ENCODE measurements around the gene KIF18B.

DNA sequence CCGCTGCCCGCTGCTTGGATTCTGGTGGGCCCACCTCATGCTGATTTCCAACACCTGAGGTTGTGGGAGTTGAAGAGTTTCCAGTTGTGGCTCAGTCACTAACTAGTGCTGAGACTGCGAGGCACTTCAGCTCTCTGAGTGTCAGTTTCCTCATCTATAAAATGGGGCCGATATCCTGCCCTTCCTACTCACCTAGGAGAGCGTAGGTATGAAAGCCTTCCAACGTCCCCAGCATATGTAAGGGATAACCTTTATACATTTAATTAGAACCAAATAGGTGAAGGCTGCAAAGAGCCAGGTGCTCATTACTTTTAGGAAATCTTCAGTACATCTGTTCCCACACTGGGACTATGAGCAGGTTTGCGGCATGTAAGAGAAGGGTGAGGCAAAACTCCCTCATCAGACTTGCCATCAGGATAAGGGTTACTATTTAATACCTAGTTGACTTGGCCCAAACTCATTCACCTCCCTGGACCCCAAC is 782 bp upstream of the KIF18B start:
- no peak for TF ChIP-seq ZNF143 (CRISPR knock-in tag; IDR thresholded peaks at IDR 0.05)
- no peak for TF ChIP-seq JUN (CRISPR knock-in tag; IDR thresholded peaks at IDR 0.05)
- TF ChIP-seq, protein P1, sequence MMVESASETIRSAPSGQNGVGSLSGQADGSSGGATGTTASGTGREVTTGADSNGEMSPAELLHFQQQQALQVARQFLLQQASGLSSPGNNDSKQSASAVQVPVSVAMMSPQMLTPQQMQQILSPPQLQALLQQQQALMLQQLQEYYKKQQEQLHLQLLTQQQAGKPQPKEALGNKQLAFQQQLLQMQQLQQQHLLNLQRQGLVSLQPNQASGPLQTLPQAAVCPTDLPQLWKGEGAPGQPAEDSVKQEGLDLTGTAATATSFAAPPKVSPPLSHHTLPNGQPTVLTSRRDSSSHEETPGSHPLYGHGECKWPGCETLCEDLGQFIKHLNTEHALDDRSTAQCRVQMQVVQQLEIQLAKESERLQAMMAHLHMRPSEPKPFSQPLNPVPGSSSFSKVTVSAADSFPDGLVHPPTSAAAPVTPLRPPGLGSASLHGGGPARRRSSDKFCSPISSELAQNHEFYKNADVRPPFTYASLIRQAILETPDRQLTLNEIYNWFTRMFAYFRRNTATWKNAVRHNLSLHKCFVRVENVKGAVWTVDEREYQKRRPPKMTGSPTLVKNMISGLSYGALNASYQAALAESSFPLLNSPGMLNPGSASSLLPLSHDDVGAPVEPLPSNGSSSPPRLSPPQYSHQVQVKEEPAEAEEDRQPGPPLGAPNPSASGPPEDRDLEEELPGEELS (CRISPR knock-in tag; IDR thresholded peaks at IDR 0.05): no peak
- no peak for TF ChIP-seq ZNF446 (CRISPR knock-in tag; IDR thresholded peaks at IDR 0.05)
- TF ChIP-seq THAP11 (CRISPR knock-in tag; IDR thresholded peaks at IDR 0.05): no peak
- no peak for TF ChIP-seq TBL1XR1 (IDR thresholded peaks at IDR 0.05; ENCODE audit: borderline replicate concordance, low read length, partially characterized antibody)
- no peak for TF ChIP-seq NR2F1 (CRISPR knock-in tag; IDR thresholded peaks at IDR 0.05)
- TF ChIP-seq, protein P2, sequence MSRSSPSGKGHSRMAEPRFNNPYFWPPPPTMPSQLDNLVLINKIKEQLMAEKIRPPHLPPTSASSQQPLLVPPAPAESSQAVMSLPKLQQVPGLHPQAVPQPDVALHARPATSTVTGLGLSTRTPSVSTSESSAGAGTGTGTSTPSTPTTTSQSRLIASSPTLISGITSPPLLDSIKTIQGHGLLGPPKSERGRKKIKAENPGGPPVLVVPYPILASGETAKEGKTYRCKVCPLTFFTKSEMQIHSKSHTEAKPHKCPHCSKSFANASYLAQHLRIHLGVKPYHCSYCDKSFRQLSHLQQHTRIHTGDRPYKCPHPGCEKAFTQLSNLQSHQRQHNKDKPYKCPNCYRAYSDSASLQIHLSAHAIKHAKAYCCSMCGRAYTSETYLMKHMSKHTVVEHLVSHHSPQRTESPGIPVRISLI (CRISPR knock-in tag; IDR thresholded peaks at IDR 0.05; ENCODE audit: borderline replicate concordance): no peak
- no peak for TF ChIP-seq ZNF678 (CRISPR knock-in tag; IDR thresholded peaks at IDR 0.05)
